SU-DHL-6 (cell line): ENCODE data around the gene PTPN14.

Experiments used
- CTCF ChIP-seq: fragments of 200-600 bp; sonication (generic); IDR thresholded peaks from one replicate; pipeline ENCODE4 v1.5.1; 2017; ENCODE audit warnings: antibody characterized with exemption, mild to moderate bottlenecking, low read length, moderate library complexity; ENCODE audit not compliant: insufficient read depth, poor library complexity, severe bottlenecking
- EZH2phosphoT487 ChIP-seq: fragments of 200-600 bp; sonication (generic), shearing (Covaris generic); conservative IDR thresholded peaks from 2 replicates; pipeline ENCODE4 v1.6.1; 2018; ENCODE audit warnings: mild to moderate bottlenecking, antibody characterized with exemption, low read length, moderate library complexity, mixed read lengths

DNA sequence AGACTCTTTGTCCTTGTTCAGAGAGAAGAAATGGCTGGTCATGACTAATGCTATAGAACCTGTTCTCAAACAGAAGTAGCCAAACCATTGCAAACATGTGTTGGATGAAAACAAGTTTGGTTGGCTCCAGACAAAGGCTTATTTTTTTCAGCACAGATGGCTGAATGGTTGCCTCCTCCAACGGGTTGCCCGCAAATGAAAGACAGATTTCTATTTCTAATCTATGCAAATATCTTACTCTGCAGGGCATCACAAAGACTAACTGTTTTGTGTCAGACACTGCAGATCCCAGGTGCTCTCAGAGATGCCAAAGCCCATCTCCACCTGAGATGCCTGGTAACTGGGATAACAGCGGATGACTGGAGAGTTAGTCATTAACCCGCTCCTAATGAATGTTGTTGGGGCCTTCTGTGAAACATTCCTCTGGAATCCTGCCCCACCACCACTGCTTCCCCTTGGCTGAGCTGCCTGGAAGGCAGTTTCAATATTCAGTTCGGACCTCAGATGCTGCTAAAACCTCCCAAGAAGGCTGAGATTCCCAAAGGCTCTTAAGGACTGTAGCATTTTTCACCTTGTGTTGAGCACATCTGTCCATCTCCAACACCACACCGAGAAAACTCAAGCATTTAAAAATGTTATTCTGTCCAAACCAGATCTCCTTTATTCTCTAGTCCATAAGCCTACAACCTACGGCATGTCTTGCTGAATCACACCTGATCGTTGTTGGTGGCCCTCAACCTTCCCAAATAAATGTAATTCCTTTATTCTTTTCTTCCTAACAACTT, 104.4 kb downstream of the PTPN14 start:
- TF ChIP-seq CTCF (no peak), EZH2phosphoT487 (no peak)
